ENCODE measurements around the gene RASL12. TPM values are rescaled to one million over a fixed set of nuclear protein-coding genes. Genes with fewer than 3 reads are reported as not detected.
A peak's percentile ranks its signal among the peaks of the same experiment; 100 is the strongest.

Gene RASL12, protein sequence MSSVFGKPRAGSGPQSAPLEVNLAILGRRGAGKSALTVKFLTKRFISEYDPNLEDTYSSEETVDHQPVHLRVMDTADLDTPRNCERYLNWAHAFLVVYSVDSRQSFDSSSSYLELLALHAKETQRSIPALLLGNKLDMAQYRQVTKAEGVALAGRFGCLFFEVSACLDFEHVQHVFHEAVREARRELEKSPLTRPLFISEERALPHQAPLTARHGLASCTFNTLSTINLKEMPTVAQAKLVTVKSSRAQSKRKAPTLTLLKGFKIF
- polyA plus RNA-seq (2011; rRNA removed) (0.12 and 0.16 TPM in 2 replicates), polyA minus RNA-seq (2011; rRNA and poly(A)+ RNA removed) (not detected in 2 replicates)

- POLR2A ChIA-PET, result no interaction called here
- CTCF ChIA-PET, result interaction anchor here (0.8 to 6.5 kb wide), 5 partner anchors 11 to 35 kb away, joined by 3 to 59 read pairs (median 4); partner anchors contain the start of gene KBTBD13
- Histone ChIP-seq H3K27me3 (ENCODE audit: control insufficient read depth, insufficient read depth, low read length) (peaks cover 24% of the 10 kb centered on the region), H3K36me3 (ENCODE audit: control insufficient read depth, insufficient read depth, low read length) (no peaks in the 10 kb centered on the region), H3K4me3 (ENCODE audit: low read depth, low read length) (peak within 1 kb of the TSS; percentile 7; the same call in 1 of the 2 replicates)
- TF ChIP-seq, protein P1, sequence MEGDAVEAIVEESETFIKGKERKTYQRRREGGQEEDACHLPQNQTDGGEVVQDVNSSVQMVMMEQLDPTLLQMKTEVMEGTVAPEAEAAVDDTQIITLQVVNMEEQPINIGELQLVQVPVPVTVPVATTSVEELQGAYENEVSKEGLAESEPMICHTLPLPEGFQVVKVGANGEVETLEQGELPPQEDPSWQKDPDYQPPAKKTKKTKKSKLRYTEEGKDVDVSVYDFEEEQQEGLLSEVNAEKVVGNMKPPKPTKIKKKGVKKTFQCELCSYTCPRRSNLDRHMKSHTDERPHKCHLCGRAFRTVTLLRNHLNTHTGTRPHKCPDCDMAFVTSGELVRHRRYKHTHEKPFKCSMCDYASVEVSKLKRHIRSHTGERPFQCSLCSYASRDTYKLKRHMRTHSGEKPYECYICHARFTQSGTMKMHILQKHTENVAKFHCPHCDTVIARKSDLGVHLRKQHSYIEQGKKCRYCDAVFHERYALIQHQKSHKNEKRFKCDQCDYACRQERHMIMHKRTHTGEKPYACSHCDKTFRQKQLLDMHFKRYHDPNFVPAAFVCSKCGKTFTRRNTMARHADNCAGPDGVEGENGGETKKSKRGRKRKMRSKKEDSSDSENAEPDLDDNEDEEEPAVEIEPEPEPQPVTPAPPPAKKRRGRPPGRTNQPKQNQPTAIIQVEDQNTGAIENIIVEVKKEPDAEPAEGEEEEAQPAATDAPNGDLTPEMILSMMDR (IDR thresholded peaks at IDR 0.05; ENCODE audit: insufficient read depth, low read depth, low read length), result no peak
- no peak for DNase-seq (ENCODE audit: low read depth)
Observed at GRCh38 chr15:65067645-65068402, at the start of gene RASL12. RASL12 (minus strand) TSS chr15:65067991; CDS start chr15:65067835, 156 bp downstream.

DNA sequence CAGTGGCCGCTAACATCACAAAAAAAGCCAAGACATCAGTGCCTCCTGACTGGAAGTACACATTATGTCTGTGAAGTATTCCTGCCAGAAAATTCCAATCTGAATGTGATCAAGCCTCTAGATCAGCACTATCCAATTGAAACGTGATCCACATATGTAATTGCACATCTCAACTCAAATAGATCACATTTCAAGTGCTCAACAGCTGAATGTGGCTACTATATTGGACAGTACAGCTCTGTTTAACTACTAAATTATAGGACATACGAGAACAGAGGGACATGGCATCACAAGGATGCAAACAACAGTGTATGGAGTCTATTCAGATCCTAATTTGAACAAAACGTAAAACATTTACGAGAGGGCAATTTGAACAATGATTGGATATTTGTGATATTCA, 47.8 kb upstream of the RASL12 start:
- DNase-seq (ENCODE audit: low read depth), result no peak
- ChIA-PET POLR2A (interaction anchor here (0.6 kb wide), 1 partner anchor 152 kb away, joined by 3 read pairs; no protein-coding TSS in a partner anchor), CTCF (interaction anchor here (1.7 to 2.8 kb wide), 2 partner anchors 15 to 37 kb away, joined by 3 to 14 read pairs; no protein-coding TSS in a partner anchor)
- H3K36me3 ChIP-seq (ENCODE audit: control insufficient read depth, insufficient read depth, low read length), result peaks cover 10% of the 10 kb centered on the region
- H3K4me3 ChIP-seq (ENCODE audit: low read depth, low read length), result no peak overlapping the region
- TF ChIP-seq, protein P1 (IDR thresholded peaks at IDR 0.05; ENCODE audit: insufficient read depth, low read depth, low read length), result no peak
- H3K27me3 ChIP-seq (ENCODE audit: control insufficient read depth, insufficient read depth, low read length), result no peaks in the 10 kb centered on the region

DNA sequence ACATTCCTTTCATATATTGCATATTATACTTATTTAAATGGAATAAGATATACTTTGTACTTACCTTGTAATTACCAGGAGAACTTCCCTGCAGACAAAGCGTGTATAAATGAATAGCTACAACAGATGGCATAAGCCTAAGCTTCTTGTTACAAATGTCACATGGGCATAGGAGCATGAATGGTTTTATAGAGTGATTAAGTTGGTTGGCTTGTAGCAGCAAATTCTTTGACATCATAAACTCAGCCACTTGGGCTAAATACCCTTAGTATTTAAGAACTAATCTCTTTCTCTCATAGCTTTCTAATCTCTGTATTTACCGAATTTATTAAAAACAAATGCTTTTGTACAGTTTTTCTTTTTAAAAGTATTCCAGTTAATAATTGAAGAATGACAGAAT, 47.3 kb upstream of the RASL12 start, which contains the start of gene UBAP1L:
UBAP1L (minus strand) TSS at position 115 of the 400 bp plus-strand sequence. CDS start 8,985 bp downstream, outside the sequence.
- CTCF ChIA-PET, result interaction anchor here (0.6 to 2.8 kb wide), 3 partner anchors 14 to 642 kb away, joined by 3 to 14 read pairs (median 3); no protein-coding TSS in a partner anchor
- Histone ChIP-seq H3K27me3 (ENCODE audit: control insufficient read depth, insufficient read depth, low read length) (no peaks in the 10 kb centered on the region), H3K4me3 (ENCODE audit: low read depth, low read length) (no peak within 1 kb of the TSS), H3K36me3 (ENCODE audit: control insufficient read depth, insufficient read depth, low read length) (peaks cover 10% of the 10 kb centered on the region)
- TF ChIP-seq, protein P1 (IDR thresholded peaks at IDR 0.05; ENCODE audit: insufficient read depth, low read depth, low read length), result no peak
- POLR2A ChIA-PET, result no interaction called here
- no peak for DNase-seq (ENCODE audit: low read depth)

DNA sequence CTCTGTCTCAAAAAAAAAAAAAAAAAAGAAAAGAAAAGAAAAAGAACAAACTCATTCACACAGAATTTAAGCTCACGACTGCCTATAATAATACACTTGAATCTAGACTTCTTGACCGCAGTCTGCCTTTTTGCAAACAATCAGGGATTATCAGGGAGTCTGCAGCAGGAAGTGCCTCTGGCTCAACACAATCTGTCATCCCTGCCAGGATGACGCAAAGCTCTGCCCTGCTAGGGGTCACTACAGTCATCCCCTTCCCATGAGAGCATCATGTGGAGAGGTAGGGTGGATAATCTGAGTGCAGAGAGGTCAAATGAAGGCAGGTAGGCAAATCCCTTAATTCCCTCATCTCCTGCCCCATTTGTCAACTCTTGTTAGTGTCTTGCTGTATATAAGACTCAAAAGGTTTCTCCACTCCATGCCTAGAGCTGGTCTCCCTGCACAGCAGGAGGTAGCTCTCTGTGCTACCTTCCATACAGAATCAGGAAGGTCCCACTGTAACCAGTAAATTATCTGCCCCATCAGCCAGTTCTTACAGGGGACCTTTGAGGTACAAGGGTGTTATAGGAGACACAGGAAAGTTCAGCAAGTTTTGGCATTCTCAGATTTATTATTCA, 43.0 kb upstream of the RASL12 start:
- Histone ChIP-seq H3K27me3 (ENCODE audit: control insufficient read depth, insufficient read depth, low read length) (no peaks in the 10 kb centered on the region), H3K4me3 (ENCODE audit: low read depth, low read length) (no peak overlapping the region), H3K36me3 (ENCODE audit: control insufficient read depth, insufficient read depth, low read length) (peaks cover 5% of the 10 kb centered on the region)
- TF ChIP-seq, protein P1 (IDR thresholded peaks at IDR 0.05; ENCODE audit: insufficient read depth, low read depth, low read length), result no peak
- ChIA-PET POLR2A (no interaction called here), CTCF (interaction anchor here (1.3 to 3.4 kb wide), 2 partner anchors 10 kb away, joined by 3 to 18 read pairs; no protein-coding TSS in a partner anchor)
- DNase-seq (ENCODE audit: low read depth), result no peak

All from BJ (cell line).